C4-2B (cell line): ENCODE results near the gene ARHGEF2.

Experiments
- CTCF ChIP-seq: fragments of 450-650 bp; conservative IDR thresholded peaks from 2 replicates; pipeline ENCODE4 v1.5.1; 2017; ENCODE audit warnings: mild to moderate bottlenecking
- ZFX ChIP-seq: fragments of 450-650 bp; IDR thresholded peaks from 2 replicates; pipeline ENCODE4 v1.6.1; 2017

- TF ChIP-seq CTCF: no peak
- TF ChIP-seq ZFX: no peak
Measured at GRCh38 chr1:155967341-155968050, 10.9 kb downstream of the ARHGEF2 start.
